NCI-H69 (cell line): ENCODE measurements around the gene KDM7A.
A peak's percentile ranks its signal among the peaks of the same experiment; 100 is the strongest.
"Not testable (repeated sequence)": the region's sequence is repeated elsewhere in the genome, so short reads cannot be mapped to it uniquely, and the experiment has no call there.

Experiments used
- DNase-seq: peaks from one replicate; lab custom pipeline; 2025; lab: John Stamatoyannopoulos, UW

Gene KDM7A

GRCh38 chr7:140160308-140160707, 16.5 kb downstream of the KDM7A start:
- DNase-seq, result no peak

- no peak for DNase-seq
Measured at GRCh38 chr7:140159497-140159896, 17.3 kb downstream of the KDM7A start.

DNA sequence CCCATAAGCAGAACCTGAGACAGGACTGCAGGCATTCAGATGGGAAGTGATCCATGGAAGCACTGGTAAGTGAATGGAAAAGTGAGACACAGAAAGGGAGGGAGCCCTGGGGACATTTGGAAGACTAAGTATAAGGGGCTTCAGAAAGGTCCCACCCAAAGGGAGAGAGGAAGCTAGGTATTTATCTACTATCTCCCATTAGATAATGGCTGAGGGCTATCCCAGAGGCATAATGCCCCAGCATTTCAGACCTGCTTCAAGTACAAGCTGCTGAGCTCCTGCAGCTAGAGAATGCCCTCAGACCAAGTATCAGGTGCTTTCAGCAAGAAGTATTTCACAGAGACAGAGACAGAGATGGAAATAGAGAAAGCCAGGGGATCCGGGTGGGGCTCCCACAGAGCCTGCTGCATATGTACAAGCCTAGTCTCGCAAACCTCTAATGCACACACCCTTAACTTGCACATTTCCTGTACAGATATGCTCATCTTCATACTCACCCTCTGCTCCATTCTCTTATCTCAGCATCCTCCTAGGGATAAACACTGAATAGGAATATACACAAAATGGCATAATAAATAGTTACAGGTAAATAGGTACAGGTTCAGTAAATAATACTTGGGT, 20.2 kb downstream of the KDM7A start:
- DNase-seq, result no peak

DNA sequence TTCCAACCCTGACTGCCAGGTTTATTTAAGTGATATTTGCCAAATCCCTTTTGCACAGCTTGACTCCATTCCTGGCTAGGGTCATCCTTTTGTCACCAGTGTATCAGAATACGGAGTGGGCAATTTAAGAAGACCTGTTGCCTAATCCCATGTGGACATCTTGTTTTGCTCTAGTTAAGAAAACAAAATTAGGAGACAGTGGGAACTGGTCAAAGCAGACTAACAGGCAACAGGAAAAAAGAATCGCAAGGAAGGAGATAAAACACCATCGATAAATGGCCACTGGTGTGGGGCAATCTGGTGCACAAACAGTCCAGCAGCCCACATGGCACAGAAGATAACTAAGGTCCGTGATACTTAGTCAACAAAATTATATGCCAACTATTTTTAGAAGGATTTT, 21.4 kb downstream of the KDM7A start:
- peak; percentile 36 for DNase-seq

DNA sequence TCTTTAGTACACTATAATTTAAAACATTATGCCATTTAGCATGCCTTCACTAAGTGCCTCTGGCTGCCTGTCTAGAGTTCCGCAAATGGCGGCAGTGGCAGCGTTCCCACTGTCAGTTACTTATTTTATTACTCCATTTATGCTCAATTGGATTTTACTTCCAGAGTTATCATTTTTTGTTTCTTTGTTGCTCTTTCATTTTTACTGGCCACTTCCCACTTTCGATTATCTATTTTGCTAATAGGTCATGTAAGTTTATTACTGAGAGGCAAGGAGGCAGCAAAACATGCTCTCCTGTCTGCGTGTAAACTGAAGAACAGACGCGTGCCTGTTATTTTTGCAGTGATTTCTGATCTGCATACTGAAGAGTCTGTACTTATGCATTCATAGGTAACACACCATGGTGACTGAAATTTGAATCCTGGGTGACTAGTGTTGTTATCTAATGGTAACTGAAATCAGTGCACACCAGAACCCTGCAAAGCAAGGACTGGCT, 23.1 kb downstream of the KDM7A start:
- DNase-seq, result no peak

DNA sequence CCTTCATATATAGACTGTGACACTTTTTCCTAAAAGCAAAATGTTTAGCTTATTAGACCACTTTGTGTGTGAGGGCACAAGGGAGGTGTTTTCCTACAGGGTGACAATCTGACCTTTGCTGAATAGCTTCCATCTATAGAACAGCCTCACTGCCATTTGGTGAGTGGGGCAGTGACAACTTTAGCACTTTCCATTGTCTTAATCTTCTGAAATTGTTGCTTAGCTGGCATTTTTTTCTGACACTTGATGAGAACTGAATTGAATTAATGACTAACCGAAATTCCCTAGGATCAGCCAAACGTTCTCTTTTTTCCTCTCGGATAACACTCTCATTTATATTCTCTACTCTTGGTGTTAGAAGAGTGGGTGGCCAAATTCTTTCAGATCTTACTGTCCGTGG, 30.2 kb downstream of the KDM7A start:
- no peak for DNase-seq

DNA sequence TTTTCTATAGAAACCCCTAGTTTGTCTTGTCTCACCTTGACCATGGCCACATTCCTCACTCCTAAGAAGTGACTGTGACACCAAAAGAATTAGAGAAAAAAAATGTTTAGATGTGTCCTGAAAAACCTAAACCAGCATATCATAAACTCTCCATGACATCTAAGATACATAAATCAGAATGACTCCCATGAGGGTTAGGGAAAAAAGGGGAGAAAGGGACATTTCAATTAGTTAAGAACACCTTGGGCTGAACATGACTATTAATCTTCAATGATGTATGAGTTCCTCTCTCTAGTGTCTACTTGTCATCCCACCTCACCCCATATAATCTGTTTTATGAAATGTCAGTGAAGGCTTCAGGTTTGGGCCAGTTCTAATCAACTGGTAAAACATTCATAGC, 31.1 kb downstream of the KDM7A start:
- no peak for DNase-seq

DNA sequence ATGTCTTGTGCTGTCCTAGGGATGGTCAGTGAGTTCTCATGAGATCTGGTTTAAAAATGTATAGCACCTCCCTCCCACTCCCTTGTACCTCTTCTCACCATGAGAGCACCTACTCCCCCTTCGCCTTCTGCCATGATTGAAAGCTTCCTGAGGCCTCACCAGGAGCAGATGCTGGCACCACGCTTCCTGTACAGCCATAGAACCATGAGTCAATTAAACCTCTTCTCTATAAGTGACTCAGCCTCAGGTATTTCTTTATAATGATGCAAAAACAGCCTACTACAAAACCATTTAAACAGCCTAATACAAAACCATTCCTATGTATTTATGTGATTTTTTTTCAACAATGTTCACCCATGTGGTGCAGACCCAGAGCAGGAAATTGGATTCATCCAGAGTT, 32.0 kb downstream of the KDM7A start:
- DNase-seq, result no peak

DNA sequence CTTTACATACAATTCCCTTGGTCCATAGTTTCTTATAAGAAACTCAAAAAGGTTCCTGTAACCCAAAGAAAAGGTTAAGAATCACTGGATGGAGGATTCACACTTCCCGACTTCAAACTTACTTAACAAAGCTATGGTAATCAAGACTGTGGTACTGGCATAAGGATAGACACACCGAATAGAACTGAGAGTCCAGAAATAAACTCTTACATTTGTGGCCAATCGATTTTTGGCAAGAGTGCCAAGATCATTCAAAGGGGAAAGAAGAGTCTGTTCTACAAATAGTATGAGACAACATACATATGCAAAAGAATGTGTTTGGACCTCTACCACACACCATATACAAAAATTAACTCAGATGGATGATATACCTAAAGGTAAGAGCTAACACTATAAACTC, 32.8 kb downstream of the KDM7A start:
- DNase-seq, result no peak

DNA sequence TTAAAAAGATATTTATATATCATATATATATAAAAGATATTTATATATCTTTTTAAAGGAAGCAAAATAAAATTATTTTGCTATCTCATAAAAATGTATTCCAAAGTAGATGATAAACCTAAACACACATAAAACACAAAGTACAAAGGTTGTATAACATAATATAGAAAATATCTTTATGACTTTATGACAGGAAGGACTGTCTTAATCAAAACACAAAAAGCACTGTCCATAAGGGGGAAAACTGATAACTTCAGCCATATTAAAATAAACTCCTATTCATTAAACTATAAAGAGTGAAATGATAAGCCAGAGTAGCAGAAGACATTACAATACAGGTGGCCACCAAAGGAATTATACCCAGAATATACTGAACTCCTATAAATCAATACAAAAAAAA, 34.8 kb downstream of the KDM7A start:
- DNase-seq, result no peak

DNA sequence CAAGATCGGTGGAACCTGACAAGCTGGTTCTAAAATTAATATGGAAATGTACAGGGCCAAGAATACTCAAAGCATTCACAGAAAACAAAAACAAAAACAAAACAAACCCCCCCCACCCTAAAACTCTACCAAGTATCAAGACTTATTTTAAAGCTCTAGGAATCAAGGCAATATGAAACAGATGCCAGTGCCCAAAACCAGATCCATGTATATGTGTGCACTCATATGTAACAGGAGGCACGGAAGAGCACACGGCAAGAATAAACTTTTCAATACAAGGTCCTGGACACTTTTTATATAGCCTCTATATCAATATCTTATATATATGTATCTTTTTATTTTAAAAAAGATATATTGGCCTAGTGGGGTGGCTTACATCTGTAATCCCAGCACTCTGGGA, 35.5 kb downstream of the KDM7A start:
- no peak for DNase-seq

GRCh38 chr7:140137078-140137477, 39.7 kb downstream of the KDM7A start:
- DNase-seq, result no peak

DNA sequence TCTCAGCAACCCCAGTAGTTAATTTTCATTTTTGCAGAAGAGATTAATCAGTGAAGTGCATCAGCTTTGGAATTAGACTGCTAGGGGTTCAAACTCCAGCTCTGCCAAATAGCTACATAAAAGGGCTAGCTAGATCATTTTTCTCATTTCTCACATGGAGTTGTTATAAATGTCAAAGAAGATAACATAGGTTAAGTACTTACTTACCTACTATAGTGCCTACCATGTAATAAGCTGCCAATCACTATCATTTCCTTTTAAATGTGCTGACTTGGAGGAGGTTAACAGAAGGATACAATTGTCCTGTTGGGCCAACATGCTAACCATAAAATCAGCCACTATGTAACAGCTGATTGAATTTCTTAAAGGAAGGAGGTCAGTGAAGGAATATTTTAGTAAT, 40.7 kb downstream of the KDM7A start:
- no peak for DNase-seq

GRCh38 chr7:140134039-140134438, 42.7 kb downstream of the KDM7A start:
- DNase-seq, result no peak

GRCh38 chr7:140127360-140128127, 49.2 kb downstream of the KDM7A start:
- no peak for DNase-seq

- no peak for DNase-seq
Measured at GRCh38 chr7:140126435-140127034, 50.2 kb downstream of the KDM7A start.

GRCh38 chr7:140122965-140123364, 53.8 kb downstream of the KDM7A start:
- no peak for DNase-seq

GRCh38 chr7:140121326-140121725, 55.5 kb downstream of the KDM7A start:
- no peak for DNase-seq

DNA sequence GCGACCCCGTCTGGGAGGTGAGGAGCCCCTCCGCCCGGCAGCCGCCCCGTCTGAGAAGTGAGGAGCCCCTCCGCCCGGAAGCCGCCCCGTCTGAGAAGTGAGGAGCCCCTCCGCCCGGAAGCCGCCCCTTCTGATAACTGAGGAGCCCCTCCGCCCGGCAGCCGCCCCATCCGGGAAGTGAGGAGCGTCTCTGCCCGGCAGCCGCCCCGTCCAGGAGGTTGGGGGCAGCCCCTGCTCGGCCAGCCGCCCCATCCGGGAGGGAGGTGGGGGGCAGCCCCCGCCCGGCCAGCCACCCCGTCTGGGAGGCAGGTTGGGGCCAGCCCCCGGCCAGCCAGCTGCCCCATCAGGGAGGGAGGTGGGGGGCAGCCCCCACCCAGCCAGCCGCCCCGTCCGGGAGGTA, 62.0 kb downstream of the KDM7A start:
- not testable (repeated sequence) for DNase-seq

DNA sequence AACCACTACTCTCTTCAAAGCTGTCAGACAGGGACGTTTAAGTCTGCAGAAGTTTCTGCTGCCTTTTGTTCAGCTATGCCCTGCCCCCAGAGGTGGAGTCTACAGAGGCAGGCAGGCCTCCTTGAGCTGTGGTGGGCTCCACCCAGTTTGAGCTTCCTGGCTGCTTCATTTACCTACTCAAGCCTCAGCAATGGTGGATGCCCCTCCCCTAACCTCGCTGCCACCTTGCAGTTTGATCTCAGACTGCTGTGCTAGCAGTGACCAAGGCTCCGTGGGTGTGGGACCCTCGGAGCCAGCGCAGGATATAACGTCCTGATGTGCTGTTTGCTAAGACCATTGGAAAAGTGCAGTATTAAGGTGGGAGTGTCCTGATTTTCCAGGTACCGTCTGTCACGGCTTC, 68.0 kb downstream of the KDM7A start:
- DNase-seq, result not testable (repeated sequence)

DNA sequence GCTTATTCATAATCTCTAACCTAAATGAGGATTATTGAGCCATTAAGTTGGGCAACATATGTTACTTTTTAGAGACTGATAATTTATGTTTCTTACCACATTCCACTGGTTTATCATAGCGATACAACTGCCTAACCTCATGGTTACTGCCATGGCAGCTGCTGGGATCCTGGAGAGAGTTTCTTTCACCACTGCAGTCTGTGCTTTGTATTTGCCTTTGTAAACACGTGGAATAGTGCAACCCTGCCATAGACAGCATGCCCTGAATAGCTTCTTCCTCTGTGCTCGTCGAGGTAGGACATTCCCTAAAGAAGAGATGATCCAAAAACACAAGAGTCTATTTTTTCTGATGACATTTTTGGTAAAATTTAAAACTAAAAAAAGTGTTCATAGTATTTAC, 80.3 kb downstream of the KDM7A start:
- DNase-seq, result no peak

DNA sequence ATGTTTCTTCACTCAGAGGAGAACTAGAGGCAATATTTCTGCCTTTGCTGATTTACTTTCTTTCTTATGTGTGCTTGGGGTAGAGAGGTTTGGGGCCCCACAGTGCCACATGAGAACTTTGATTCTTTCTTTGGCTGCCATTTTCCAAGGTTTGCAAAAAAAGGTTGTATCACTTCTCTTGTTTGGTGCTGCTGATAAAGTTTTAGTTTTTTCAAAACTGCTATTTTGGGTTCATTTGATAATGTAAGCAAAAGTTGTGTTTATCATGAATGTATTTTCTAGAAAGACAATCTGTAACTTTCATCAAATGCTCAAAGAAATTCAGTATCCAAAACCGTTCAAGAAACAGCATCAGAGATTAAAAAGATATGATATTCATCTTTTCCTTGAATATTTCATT, 83.4 kb downstream of the KDM7A start:
- DNase-seq, result no peak

GRCh38 chr7:140085447-140085846, 91.3 kb downstream of the KDM7A start:
- DNase-seq, result no peak
